HG03175 (cell line): Measurements from ENCODE around the gene SHOX.
"Not testable (repeated sequence)": the region's sequence is repeated elsewhere in the genome, so short reads cannot be mapped to it uniquely, and the experiment has no call there.

ENCODE experiments used
- ATAC-seq: cut with Tn5 transposase; IDR thresholded peaks from one replicate; pipeline ENCODE4 v1.9.1; 2021; ENCODE audit warnings: mild to moderate bottlenecking, moderate library complexity; ENCODE audit not compliant: unreplicated experiment

SHOX gene

GRCh38 chrX:621705-622503 is 8.7 kb upstream of the SHOX start:
- ATAC-seq: no peak

GRCh38 chrX:622802-623201 is 7.8 kb upstream of the SHOX start:
- not testable (repeated sequence) for ATAC-seq

- ATAC-seq: no peak
Observed at GRCh38 chrX:623268-623598, 7.4 kb upstream of the SHOX start.

DNA sequence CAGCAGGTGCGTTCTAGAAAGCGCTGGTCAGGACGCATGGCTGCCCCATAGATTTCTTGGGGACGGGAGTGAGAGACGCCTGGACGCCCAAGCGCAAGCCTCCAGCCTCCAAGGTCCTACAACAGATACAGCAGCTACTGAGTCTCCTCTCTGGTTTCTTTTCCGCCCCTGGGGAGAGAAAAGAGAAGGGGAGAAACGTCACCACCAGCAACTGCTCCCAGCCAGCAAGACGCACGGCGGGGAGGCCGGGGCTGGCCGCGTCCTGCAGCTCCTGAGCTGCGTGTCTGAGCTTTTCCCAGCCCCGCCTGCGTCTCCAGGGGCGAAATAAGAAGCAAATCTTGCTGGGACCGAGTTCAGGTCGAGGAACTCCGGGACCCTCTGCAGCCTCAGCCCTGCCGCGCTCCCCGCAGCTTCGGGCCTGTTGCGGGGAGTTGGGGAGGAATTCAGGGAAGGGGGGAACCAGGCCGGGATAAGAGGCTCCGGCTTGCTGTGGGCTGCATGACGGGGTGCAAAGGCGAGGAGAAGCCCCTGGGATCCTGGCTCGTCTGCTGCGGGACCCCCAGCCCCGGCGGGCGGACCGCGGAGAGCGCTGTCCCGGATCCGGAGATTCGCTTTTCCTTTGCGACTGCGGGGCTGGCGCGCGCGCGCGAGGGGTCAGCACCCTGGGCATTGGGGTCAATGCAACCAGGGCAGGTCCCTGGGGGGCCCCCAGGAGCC is 6.8 kb upstream of the SHOX start:
- no peak for ATAC-seq

DNA sequence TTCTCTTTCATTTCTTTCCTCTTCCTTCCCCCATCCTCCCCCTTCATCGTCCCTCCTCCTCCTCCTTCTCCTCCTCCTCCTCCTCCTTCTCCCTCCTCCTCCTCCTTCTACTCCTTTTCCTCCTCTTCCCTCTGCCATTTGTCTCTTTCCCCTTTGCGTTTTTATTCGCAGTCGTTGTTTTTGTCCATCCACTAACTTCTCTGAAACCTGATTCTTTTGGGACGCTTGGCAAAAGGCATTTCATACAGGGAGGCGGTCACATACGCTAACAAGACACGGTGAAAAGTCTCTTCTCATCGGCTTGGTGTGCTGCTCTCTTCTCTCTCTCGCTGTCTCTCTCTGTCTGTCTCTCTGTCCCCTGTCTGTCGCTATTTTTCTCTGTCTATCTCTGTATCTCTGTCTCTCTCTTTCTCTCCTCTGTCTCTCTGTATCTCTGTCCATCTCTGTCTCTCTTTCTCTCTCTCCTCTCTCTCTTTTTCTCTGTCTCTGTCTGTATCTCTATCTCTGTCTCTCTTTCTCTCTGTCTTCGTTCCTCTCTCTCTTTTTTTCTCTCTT is 5.4 kb upstream of the SHOX start:
- ATAC-seq: no peak

GRCh38 chrX:626047-626446 is 4.5 kb upstream of the SHOX start:
- not testable (repeated sequence) for ATAC-seq

- ATAC-seq: no peak
Observed at GRCh38 chrX:626745-627509, 3.7 kb upstream of the SHOX start.

DNA sequence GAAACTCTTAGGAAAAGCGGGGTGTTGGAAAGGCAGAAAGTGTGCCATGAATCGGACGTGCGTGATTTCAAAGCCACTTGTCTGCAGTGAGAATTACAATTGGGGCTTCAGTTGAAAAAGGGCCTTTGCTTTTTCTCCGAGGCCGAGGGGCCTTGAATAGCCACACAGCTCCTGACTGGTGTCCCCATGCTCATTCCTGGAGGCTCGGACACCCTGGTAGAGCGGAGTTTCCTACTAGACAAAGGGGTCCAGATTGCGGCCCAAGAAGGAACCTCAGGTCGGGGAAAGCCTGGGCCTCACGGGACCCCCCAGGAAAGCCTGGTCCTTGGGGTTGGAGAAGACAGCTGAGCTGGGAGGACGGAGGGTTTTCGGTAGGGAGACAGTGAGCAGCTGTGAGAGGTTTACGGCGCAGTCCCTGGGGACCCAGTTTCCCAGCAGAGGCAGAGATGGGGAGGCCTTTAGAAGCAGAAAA is 3.0 kb upstream of the SHOX start:
- ATAC-seq: no peak

GRCh38 chrX:627995-628394 is 2.6 kb upstream of the SHOX start:
- ATAC-seq: no peak

DNA sequence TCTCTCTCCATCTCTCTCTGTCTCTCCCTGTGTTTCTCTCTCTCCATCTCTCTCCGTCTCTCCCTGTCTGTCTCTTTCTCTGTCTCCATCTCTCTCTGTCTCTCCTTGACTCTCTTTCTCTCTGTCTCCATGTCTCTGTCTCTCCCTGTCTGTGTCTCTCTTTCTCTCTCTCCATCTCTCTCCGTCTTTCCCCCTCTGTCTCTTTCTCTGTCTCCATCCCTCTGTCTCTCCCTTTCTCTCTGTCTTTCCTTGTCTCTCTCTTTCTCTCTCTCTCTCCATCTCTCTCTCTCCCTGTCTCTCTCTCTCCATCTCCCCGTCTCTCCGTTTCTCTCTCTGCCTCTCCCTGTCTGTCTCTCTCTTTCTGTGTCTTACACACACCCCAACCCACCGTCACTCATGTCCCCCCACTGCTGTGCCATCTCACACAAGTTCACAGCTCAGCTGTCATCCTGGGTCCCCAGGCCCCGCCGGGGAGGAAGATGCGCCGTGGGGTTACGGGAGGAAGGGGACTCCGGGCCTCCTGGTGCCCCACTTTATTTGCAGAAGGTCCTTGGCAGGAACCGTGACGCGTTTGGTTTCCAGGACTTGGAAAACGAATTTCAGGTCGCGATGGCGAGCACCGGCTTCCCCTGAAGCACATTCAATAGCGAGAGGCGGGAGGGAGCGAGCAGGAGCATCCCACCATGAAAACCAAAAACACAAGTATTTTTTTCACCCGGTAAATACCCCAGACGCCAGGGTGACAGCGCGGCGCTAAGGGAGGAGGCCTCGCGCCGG is 1.2 kb upstream of the SHOX start:
- no peak for ATAC-seq

- ATAC-seq: no peak
Observed at GRCh38 chrX:630007-630611, 482 bp upstream of the SHOX start.

GRCh38 chrX:631802-632365 is 1.3 kb downstream of the SHOX start:
- ATAC-seq: no peak

DNA sequence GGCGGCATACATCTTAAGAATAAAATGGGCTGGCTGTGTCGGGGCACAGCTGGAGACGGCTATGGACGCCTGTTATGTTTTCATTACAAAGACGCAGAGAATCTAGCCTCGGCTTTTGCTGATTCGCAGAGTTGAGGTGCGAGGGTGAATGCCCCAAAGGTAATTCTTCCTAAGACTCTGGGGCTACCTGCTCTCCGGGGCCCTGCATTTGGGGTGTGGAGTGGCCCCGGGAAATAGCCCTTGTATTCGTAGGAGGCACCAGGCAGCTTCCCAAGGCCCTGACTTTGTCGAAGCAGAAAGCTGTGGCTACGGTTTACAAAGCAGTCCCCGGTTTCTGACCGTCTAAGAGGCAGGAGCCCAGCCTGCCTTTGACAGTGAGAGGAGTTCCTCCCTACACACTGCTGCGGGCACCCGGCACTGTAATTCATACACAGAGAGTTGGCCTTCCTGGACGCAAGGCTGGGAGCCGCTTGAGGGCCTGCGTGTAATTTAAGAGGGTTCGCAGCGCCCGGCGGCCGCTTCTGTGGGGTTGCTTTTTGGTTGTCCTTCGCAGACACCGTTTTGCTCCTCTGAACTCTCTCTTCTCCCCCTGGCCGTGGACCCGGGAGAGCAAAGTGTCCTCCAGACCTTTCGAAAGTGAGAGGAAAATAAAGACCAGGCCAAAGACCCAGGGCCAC is 1.9 kb downstream of the SHOX start:
- ATAC-seq: no peak

- no peak for ATAC-seq
Observed at GRCh38 chrX:633043-633984, 2.7 kb downstream of the SHOX start.

DNA sequence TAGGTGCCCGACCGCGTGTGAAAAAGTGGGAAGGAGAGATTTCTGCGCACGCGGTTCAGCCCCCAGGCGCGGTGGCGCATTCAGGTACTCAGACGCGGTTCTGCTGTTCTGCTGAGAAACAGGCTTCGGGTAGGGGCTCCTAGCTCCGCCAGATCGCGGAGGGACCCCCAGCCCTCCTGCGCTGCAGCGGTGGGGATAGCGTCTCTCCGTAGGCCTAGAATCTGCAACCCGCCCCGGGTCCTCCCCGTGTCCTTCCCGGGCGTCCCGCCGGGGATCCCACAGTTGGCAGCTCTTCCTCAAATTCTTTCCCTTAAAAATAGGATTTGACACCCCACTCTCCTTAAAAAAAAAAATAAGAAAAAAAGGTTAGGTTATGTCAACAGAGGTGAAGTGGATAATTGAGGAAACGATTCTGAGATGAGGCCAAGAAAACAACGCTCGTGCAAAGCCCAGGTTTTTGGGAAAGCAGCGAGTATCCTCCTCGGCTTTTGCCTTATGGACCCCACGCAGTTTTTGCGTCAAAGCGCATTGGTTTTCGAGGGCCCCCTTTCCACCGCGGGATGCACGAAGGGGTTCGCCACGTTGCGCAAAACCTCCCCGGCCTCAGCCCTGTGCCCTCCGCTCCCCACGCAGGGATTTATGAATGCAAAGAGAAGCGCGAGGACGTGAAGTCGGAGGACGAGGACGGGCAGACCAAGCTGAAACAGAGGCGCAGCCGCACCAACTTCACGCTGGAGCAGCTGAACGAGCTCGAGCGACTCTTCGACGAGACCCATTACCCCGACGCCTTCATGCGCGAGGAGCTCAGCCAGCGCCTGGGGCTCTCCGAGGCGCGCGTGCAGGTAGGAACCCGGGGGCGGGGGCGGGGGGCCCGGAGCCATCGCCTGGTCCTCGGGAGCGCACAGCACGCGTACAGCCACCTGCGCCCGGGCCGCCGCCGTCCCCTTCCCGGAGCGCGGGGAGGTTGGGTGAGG is 3.7 kb downstream of the SHOX start:
- no peak for ATAC-seq

DNA sequence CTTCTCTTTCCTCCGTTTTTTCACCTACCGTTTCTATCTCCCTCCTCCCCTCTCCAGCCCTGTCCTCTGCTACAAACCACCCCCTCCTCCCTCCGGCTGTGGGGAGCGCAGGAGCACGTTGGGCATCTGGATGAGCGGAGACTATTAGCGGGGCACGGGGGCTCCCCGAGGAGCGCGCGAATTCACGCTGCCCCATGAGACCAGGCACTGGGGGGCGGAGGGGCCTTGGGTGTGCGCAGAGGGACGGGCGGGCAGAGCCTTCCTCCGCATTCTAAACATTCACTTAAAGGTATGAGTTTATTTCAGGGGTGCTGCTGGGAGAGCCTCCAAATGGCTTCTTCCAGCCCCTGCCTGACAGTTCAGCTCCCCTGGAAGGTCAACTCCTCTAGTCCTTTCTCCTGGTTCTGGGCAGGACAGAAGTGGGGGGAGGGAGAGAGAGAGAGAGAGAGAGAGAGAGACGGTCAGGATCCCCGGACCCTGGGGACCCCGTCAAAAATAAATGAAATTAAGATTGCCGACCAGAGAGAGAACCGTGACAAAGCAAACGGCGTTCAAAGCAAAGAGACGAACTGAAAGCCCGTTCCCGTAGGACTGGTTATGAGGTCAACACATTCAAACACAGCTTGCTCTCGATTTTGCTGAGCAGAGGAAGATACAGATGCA is 5.0 kb downstream of the SHOX start:
- ATAC-seq: no peak
